ENCODE results near the gene ZFP82. TPM values are rescaled to one million over a fixed set of nuclear protein-coding genes. Genes with fewer than 3 reads are reported as not detected.

The ZFP82 gene
- total and polyA plus RNA-seq, 12 donors = 2.1 to 6.8 (median 4.6) TPM

- no peaks in the 10 kb centered on the region for H3K27me3 ChIP-seq
- no peak overlapping the region for H3K27ac ChIP-seq
- TF ChIP-seq POLR2A (IDR thresholded peaks at IDR 0.05) (no peak), CTCF (IDR thresholded peaks at IDR 0.05) (no peak)
- no peaks in the 10 kb centered on the region for H3K4me1 ChIP-seq (replicated peaks in 1 of 2)
- peaks cover 0 to 57% of the 10 kb centered on the region in 2 donors for H3K36me3 ChIP-seq (replicated peaks in 1 of 2)
- whole genome bisulfite sequencing, 4 donors = 79 to 99% (median 95%) methylated on average over 3 of the region's 3 CpGs
- H3K9me3 ChIP-seq (replicated peaks in 1 of 3) = no peaks in the 10 kb centered on the region
- no peak for DNase-seq
- H3K4me3 ChIP-seq = no peak overlapping the region
- intact Hi-C loops (cut with DNase I) = no loop called here
These were observed 10.3 kb downstream of the ZFP82 start for GRCh38 chr19:36408101-36408500.

GRCh38 chr19:36404498-36404897, 13.9 kb downstream of the ZFP82 start:
- TF ChIP-seq POLR2A (IDR thresholded peaks at IDR 0.05) (no peak), CTCF (IDR thresholded peaks at IDR 0.05) (no peak)
- intact Hi-C loops (cut with DNase I) = no loop called here
- Histone ChIP-seq H3K27ac (no peak overlapping the region), H3K36me3 (replicated peaks in 1 of 2) (peaks cover 0 to 65% of the 10 kb centered on the region in 2 donors), H3K4me3 (no peak overlapping the region), H3K9me3 (replicated peaks in 1 of 3) (peaks cover 0 to 5% (median 0%) of the 10 kb centered on the region in 3 donors), H3K4me1 (replicated peaks in 1 of 2) (no peaks in the 10 kb centered on the region), H3K27me3 (no peaks in the 10 kb centered on the region)
- no peak for DNase-seq
- 96 to 100% (median 98%) methylated on average over 3 of the region's 3 CpGs for WGBS, 4 donors

- WGBS, 4 donors = 86 to 90% (median 87%) methylated on average over 7 of the region's 7 CpGs
- H3K4me1 ChIP-seq (replicated peaks in 1 of 2) = no peaks in the 10 kb centered on the region
- intact Hi-C loops (cut with DNase I) = no loop called here
These were observed 17.0 kb downstream of the ZFP82 start for GRCh38 chr19:36401475-36401874.

GRCh38 chr19:36398571-36398970, 19.9 kb downstream of the ZFP82 start:
- no peak for DNase-seq
- Histone ChIP-seq H3K36me3 (replicated peaks in 1 of 2) (peaks cover 2 to 15% of the 10 kb centered on the region in 2 donors), H3K27me3 (no peaks in the 10 kb centered on the region), H3K9me3 (replicated peaks in 1 of 3) (peaks cover 0 to 34% (median 0%) of the 10 kb centered on the region in 3 donors), H3K4me1 (replicated peaks in 1 of 2) (no peaks in the 10 kb centered on the region), H3K27ac (no peak overlapping the region), H3K4me3 (no peak overlapping the region)
- intact Hi-C loops (cut with DNase I) = no loop called here
- TF ChIP-seq POLR2A (IDR thresholded peaks at IDR 0.05) = no peak
- no peak for TF ChIP-seq CTCF (IDR thresholded peaks at IDR 0.05)
- 89 to 99% (median 90%) methylated on average over 3 of the region's 3 CpGs for WGBS, 4 donors

More at GRCh38 chr19:36401475-36401874, 17.0 kb downstream of the ZFP82 start:
- H3K4me3 ChIP-seq = no peak overlapping the region
- H3K27me3 ChIP-seq = no peaks in the 10 kb centered on the region
- no peak overlapping the region for H3K27ac ChIP-seq
- peaks cover 0 to 12% (median 0%) of the 10 kb centered on the region in 3 donors for H3K9me3 ChIP-seq (replicated peaks in 1 of 3)
- TF ChIP-seq POLR2A (IDR thresholded peaks at IDR 0.05) = no peak
- no peak for TF ChIP-seq CTCF (IDR thresholded peaks at IDR 0.05)
- H3K36me3 ChIP-seq (replicated peaks in 1 of 2) = peaks cover 0 to 41% of the 10 kb centered on the region in 2 donors
- no peak for DNase-seq

Data from adrenal gland (tissue), 12 donors.